HFFc6 (cell line): ENCODE results near the gene FRAT2. TPM values are rescaled to one million over a fixed set of nuclear protein-coding genes. Genes with fewer than 3 reads are reported as not detected.

Source experiments
- DNase-seq: peaks from one replicate; pipeline ENCODE4 v3.0.0-alpha.2; 2018
- H3K27ac Mint-ChIP-seq: 2 replicates; pipeline ENCODE4 v1.8.0; 2020; ENCODE audit warnings: mild to moderate bottlenecking, mixed read lengths
- H3K27me3 Mint-ChIP-seq: 2 replicates; pipeline ENCODE4 v1.8.0; 2021; ENCODE audit warnings: mild to moderate bottlenecking, moderate library complexity, mixed read lengths; ENCODE audit not compliant: insufficient read depth
- H3K36me3 Mint-ChIP-seq: 2 replicates; pipeline ENCODE4 v1.8.0; 2021; ENCODE audit warnings: low read depth, mixed read lengths
- H3K4me1 Mint-ChIP-seq: 2 replicates; pipeline ENCODE4 v1.8.0; 2020; ENCODE audit warnings: low read depth, mixed read lengths
- H3K4me3 Mint-ChIP-seq: 2 replicates; pipeline ENCODE4 v1.8.0; 2020; ENCODE audit warnings: mild to moderate bottlenecking, moderate library complexity, mixed read lengths
- H3K9me3 Mint-ChIP-seq: 2 replicates; pipeline ENCODE4 v1.8.0; 2020; ENCODE audit warnings: mild to moderate bottlenecking, mixed read lengths
- CTCF ChIP-seq: fragments of 200-600 bp; sonication (generic); IDR thresholded peaks from 2 replicates; pipeline ENCODE4 v1.5.0; 2021; ENCODE audit warnings: antibody characterized with exemption, mild to moderate bottlenecking
- total RNA-seq, 6 experiments: library from RNA; stranded (reverse); fragmentation: NEBNext Ultra II Directional; extraction: Animal tissue kit (Norgen Biotek cat#: 25700); gene quantifications; 2 replicates in 1 of 6; 3 replicates in 5 of 6; pipeline ENCODE4 v1.2.3, GENCODE V29; 2021

Gene FRAT2
- total RNA-seq, 6 experiments from 2014 or later, result 2.2 to 2.9 (median 2.6) TPM

DNA sequence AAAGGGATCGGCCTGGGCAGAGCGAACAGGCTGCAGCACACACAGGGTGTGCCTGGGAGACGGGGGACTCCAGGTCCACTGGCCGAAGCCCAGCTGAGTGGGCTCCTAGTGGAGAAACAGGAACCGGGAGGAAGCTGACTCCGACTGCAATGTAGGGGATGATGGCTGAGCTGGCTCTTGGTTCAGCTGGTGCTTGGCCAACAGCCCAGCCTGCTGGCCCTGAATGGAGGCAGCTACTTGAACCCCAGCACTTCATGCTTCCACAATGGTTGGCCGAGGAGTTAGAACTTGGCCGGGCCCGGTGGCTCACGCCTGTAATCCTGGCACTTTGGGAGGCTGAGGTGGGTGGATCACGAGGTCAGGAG, 27.0 kb upstream of the FRAT2 start:
- Mint-ChIP-seq H3K9me3 (no peaks in the 10 kb centered on the region), H3K4me3 (no peak overlapping the region), H3K27me3 (no peaks in the 10 kb centered on the region; the same call in none of the 2 replicates), H3K36me3 (peaks cover 27% of the 10 kb centered on the region), H3K27ac (no peak overlapping the region), H3K4me1 (no peaks in the 10 kb centered on the region)
- no peak for DNase-seq
- no peak for TF ChIP-seq CTCF

DNA sequence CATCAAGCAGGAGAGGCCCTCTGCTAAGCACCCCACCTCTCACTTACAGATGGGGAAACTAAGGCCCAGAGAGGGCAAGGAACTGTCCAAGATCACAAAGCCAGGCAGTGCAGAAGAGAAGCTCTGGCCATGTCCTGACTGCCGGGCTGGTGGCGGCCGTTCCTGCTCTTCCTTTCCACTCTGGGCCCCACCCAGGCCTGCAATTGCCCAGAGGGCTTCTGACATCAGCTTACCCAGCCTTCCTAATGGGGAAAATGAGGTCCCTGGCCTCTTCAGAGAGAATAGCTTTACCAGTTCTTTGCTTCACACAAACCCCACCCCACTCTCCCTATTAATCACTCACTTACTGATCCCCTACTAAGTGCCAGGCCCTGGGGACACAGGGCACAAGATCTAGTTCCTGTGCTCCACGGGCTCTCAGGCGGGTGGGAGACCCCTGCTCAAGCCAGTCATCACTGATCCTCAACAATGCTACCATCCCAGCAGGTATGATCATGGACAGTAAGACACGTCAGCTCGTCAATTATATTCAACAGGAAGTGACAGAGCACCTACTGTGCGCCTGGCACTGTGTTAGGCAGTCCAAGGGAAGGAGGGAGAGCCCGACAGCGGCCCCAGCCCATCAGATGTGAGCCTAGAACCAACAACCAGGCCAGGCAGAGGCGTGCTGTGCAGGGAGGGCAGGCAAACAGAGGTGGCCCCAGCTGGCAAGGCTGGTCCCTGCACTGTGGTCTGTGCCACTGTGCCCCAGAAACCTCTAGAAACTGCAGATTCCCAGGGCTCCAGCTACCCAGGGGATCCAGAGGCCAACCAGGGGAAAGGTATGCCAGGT, 26.4 kb upstream of the FRAT2 start:
- TF ChIP-seq CTCF, result no peak
- H3K9me3 Mint-ChIP-seq, result no peaks in the 10 kb centered on the region
- no peaks in the 10 kb centered on the region for H3K4me1 Mint-ChIP-seq
- DNase-seq, result no peak
- no peak overlapping the region for H3K4me3 Mint-ChIP-seq
- no peaks in the 10 kb centered on the region; the same call in 1 of the 2 replicates for H3K27me3 Mint-ChIP-seq
- H3K36me3 Mint-ChIP-seq, result peaks cover 32% of the 10 kb centered on the region
- no peak overlapping the region for H3K27ac Mint-ChIP-seq

- Mint-ChIP-seq H3K4me1 (no peaks in the 10 kb centered on the region), H3K27me3 (no peaks in the 10 kb centered on the region), H3K36me3 (peaks cover 21% of the 10 kb centered on the region), H3K4me3 (no peak overlapping the region), H3K27ac (no peak overlapping the region), H3K9me3 (no peaks in the 10 kb centered on the region)
- TF ChIP-seq CTCF, result no peak
- DNase-seq, result no peak
Measured at GRCh38 chr10:97358781-97359180, 24.3 kb upstream of the FRAT2 start.

DNA sequence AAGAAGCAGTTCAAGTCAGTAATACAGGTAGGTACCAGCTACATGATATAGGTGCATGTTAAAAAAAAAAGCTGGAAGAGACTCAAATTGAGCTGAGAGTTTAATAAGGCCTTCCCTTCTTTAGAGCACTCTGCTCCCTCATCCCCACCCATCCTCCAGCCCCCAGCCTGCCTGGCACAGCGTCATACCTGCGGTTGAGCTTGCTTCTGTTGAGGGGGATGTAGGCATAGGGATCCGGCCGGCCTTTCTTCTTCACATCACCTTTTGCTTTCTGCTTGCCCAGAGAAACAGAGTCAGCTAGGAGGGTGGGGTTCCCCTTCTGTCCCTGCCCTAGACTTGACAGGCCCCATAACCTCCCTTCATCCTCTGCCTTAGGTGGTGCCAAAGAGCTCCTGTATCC, 23.8 kb upstream of the FRAT2 start:
- DNase-seq, result no peak
- TF ChIP-seq CTCF, result no peak
- Mint-ChIP-seq H3K4me1 (no peaks in the 10 kb centered on the region), H3K36me3 (peaks cover 21% of the 10 kb centered on the region), H3K9me3 (no peaks in the 10 kb centered on the region), H3K27ac (no peak overlapping the region), H3K4me3 (no peak overlapping the region), H3K27me3 (no peaks in the 10 kb centered on the region)

DNA sequence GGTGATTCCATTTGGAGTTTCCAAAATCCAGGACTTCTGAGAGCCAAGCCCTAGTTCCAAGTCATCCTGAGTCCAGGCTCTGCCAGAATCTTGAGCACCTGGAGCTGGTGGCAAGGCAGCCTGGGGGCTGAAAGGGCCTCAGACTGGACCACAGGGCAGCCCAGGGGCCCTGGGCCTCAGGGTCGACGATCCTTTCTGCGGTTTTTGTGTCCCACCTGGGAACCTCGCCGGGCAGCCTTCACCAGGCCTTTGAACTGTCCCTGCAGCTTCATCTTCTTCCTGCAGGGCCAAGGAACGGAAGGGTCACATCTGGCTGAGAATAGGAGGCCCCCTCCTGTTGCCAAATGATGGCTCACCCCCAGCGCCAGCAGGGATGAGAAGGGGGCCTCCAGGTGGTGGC, 22.4 kb upstream of the FRAT2 start:
- H3K27me3 Mint-ChIP-seq, result no peaks in the 10 kb centered on the region
- no peak for TF ChIP-seq CTCF

More for the DNA sequence above, 22.4 kb upstream of the FRAT2 start:
- no peaks in the 10 kb centered on the region for H3K4me1 Mint-ChIP-seq
- no peak overlapping the region for H3K4me3 Mint-ChIP-seq
- peaks cover 21% of the 10 kb centered on the region for H3K36me3 Mint-ChIP-seq
- H3K9me3 Mint-ChIP-seq, result no peaks in the 10 kb centered on the region
- no peak overlapping the region; the same call in 1 of the 2 replicates for H3K27ac Mint-ChIP-seq
- DNase-seq, result no peak
